ENCODE data around the gene KHSRP.
A peak's percentile ranks its signal among the peaks of the same experiment; 100 is the strongest.
"Not testable (repeated sequence)": the region's sequence is repeated elsewhere in the genome, so short reads cannot be mapped to it uniquely, and the experiment has no call there.

Gene KHSRP

GRCh38 chr19:6417713-6418561, 6.7 kb downstream of the KHSRP start:
- DNase-seq (ENCODE audit: low read depth): no peak

GRCh38 chr19:6416658-6417405, 7.8 kb downstream of the KHSRP start:
- DNase-seq (ENCODE audit: low read depth): no peak

DNA sequence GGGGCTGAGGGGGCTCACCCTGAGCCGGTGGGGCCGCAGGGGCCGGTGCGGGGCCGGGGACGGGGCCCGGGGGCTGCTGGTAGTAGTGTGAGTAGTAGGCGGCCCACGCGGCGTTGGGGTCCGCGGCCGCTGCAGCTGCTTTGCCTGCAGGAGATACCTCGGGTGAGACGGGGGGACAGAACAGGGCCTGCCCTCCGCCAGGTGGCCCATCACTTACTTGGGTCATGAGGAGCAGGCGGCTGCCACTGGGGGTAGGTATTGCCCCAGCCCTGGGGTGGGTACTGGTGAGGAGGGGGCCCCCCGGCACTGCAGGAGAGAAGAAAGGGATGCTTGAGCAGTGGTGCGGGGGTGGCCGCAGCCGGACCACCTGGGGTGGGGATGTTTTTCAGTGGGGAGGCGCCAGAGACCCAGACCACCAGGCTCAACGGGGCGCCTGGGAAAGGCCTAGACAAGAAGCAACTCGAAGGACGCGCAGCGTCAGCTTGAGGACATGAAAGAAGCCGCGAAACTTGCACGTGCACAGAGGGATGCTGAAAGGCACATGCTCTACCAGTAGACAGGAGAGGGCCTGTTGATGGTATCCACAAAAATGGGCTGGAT, 8.9 kb downstream of the KHSRP start:
- no peak for DNase-seq (ENCODE audit: low read depth)

DNA sequence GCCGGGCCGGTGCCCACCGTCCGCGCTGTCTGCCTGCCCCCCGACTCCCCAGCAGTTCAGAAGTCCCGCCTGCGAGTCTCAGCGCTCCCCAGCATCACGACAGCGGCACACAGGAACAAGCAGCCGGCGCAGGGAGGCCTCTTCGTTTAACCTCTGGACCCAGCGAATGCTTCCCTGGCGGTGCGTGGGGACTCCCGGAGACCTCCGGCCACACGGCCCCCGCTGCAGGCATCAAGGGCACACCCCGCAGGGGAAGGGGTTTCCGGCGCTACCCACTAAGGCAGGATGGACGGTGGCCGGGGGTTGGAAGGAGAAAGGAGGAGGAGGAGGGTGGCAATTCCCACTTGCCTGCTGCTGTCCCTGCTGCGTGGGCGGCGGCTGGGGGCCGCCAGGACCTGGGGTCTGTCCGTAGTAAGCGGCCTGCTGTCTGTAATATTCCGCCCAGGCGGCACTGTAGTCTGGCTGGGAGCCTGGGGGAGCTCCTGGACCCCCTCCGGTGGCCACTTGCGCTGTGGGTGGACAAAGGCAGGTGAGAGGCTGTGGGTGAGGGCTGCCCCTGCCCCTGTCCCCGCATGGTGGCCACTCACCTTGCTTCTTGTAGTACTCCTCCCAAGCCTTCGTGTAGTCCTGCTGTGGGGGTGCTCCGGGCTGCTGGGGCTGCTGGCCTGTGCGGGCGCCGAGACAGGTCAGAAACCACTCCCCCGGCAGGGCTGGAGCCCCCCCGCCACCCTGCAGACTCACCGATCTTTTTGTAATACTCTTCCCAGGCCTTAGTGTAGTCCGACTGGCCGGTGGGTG, 9.6 kb downstream of the KHSRP start:
- no peak for DNase-seq (ENCODE audit: low read depth)

DNA sequence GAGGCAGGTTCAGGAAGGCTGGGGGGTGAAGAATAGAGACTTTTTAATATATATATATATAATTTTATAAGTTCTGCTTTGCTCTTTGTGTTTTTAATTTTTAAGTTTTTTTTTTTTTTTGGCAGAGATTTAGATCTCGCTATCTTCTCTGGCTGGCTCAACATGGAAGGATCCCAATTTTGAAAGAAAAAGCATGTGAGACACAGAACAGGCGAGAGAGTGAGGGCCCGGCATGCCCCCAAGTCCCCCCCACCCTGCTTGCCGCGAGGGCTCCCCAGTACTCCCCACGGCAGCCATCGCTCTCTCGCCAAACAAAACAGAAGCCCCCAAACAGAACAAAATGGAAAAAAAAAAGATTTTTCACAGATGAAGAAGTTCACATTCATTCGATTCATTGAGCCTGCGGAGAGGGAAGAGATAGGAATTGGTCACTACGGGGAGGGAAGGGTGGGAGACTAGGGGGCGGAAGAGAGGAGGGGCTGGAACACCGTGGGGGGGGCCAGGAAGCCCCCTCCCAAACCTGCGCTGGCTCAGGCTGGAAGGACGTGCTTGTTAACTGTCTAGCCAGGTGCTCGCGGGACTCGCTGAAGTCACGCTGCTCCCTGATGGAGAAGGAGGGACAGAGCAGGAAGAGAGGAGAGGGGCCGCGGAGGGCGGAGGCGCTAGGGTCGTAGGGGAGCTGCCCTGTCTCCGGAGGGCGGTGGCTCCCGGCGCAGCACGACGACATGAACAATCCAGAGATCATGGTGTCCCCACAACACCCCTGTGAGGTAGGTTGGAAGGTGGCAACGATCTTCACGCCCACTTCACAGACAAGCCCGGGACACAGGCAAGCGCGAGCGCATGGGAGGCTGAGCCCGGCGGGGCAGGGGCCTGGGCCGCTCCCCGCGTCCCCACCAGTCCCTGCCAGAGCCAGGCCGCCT, 10.6 kb downstream of the KHSRP start:
- DNase-seq (ENCODE audit: low read depth): no peak

DNA sequence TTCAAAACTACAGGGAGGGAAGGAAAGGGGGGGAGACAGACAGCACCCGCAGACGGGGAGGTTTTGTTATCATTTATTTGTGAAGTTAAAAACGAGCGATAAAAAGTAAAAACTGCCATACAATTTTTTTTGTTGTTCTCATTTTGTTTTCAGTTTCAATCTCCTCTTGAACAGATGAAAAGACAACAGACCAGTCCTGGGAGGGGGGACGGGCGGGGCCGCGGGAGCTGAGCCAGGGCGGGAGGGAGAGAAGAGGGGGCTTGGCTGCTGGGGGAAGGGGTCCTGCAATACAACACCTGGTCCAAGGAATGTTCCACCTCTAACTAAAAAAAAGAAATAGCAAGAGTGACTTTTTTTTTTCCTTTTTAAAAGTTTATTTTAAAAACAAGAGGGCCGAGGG, 11.3 kb downstream of the KHSRP start:
- DNase-seq (ENCODE audit: low read depth): no peak

DNA sequence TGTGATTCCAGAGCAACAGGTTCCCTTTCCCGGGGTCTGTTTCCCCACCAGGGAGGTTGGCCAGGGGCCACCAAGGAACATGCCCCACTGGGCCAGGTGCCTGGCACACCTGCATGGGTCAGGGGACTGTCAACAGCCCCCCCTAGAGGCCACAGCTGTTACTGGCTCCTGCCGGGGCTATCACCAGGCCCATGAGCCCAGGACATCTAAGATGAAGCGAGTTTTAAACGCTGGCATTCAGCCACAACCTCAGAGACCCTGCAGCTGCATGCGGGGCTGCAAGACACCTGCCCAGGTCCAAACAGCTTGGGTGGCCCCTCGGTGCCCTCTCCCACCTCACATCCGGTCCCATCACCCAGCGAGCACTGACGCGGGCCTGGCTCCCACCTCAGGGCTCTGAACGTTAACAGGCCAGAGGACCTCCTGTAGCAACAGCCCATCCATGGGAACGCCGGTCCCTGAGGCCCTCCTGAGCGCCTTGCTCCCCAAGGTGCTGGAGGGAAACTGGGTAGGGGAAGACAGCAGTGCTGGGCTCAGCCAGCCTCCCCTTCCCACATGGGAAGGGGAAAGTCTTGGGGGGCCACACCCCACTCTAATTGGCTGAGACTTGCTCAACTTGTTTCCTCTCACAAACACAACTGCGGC, 12.0 kb downstream of the KHSRP start:
- DNase-seq (ENCODE audit: low read depth): no peak

DNA sequence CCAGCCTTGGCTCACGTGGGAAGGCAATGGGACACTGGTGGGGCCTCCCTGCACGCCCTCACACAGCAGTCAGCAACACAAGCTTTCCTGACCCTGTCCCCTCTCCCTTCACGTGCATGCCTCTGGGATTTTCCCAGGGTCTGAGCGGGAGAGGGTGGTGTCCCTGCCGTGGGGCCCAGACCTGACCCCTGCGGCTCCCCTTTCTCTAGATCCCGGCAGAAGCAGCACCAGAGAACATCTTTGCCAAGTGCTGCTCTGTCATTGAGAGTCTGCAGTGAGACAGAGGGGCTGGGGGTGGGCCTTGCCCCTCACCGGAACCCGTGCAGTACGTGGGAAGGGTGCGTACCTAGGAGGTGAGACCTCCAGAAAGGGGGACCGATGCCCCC, 12.6 kb downstream of the KHSRP start:
- no peak for DNase-seq (ENCODE audit: low read depth)

- DNase-seq (ENCODE audit: low read depth): no peak
These were observed 15.3 kb downstream of the KHSRP start for GRCh38 chr19:6409346-6409745.

DNA sequence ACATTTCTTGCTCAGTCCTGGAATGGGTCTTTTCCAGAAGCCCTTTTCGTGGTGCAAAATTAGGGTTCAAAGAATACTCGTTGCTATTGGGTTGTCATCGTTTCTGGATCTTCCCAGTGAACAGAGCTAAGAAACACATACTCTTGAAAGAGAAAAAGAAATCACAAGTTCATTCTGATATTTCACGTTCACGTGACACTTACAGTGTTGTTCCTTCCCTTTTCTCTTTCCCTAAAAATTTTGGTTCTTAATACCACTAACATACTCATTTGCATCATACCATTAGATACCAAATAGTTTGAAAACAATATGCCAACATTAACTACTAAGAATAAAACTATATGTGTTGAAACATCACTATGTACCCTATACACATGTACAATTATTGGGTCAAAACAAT, 18.2 kb downstream of the KHSRP start:
- DNase-seq (ENCODE audit: low read depth): no peak

DNA sequence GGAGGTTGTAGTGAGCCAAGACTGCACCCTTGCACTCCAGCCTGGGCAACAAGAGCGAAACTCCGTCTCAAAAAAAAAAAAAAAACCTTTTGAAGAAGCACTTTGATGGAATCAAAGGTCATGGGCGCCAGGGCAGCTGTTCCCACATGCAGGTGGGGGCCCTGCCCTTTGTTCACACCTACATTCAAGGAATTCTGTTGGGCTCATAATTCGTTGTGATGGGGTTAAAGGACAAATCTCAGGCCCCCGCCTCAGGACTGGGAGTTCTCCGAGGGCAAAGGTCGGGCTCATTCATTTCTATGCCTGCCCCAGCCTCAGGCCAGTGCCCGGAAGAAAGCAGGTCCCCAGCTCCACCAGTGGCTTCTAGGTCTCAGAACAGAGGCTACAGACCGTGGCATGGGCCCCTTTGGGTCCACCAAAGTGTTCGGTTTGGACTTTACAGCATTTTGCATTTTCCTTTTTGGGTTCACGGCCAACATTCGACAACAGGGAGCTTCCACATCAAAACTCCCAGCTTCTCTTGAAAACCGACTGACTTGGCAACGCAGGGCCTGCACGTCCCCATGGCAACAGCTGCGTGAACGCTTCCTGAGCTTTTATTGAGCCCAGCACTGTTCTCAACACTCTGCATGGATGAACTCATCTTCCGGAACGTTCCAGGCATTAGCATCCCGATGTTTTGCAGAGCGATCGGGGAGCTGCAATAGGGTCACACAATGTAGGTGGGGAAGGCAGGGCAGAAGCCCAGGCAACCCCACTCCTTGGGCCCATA, 21.6 kb downstream of the KHSRP start:
- no peak for DNase-seq (ENCODE audit: low read depth)

- DNase-seq (ENCODE audit: low read depth): no peak
These were observed 22.6 kb downstream of the KHSRP start for GRCh38 chr19:6402058-6402457.

GRCh38 chr19:6400062-6400944, 24.3 kb downstream of the KHSRP start:
- not testable (repeated sequence) for DNase-seq (ENCODE audit: low read depth)

- DNase-seq (ENCODE audit: low read depth): no peak
These were observed 28.3 kb downstream of the KHSRP start for GRCh38 chr19:6396305-6396704.

GRCh38 chr19:6394831-6395230, 29.8 kb downstream of the KHSRP start:
- no peak for DNase-seq (ENCODE audit: low read depth)

DNA sequence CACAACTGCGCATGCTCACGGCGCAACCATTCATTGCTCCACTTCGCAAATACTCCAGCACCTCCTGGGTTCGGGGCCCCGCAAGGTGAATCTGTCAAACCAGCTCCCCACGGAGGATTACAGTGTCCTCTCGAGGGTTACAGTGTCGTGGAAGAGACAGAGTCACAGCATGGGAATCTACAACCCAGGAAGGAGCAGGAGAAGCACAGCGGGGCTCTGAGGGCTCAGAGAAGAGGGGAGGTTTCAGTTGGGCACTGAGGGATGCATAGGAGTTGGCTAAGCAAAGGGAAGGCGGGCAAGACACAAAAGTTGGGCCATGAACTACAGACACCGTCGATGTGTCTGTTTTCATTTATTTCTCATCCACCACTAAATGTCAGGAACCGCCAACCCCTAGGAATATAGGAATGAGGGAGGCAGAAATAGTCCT, 30.6 kb downstream of the KHSRP start:
- DNase-seq (ENCODE audit: low read depth): no peak

DNA sequence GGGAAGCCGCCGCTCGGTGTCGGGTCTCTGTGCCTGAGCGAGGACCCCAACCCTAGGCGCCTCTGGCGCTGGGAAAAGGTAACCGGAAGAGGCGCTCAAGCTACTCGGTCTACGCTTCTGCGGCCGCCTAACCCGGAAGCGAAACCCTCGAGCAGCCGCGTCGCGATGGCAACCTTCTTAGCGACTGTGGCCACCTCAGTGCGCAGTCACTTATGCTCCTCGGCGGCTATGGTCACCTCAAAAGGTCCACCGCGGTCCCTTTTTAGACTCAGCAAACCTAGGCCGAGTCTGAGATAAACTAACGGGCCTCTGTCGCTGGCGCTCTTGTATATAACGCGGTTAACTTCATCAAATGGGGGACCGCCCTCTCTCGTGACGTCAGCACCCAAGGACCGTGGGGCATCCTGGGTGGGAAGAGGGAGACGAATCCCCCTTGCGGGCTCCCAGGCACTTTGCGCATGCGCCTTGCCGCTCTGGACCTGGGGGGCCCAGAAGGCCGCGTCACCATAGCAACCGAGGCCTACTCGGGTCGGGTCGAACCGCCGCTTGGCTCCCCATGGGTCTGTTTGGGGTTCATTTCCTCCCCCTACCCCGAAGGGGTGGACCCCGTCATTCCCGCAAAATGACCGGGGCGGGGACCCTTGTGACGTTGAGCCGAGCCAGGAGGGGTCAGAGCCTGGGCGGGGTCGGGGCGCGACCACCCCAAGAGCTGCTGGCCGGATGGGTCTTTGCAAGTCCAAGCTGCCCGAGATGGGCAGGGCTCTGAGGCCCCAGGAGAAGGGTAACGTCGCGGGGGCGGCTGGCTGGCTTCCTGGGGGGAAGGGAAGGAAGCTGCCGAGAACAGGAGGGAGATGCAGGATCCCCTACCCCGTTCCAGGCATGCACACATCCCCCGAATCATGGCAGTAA, 31.3 kb downstream of the KHSRP start, which contains the start of gene GTF2F1:
GTF2F1 (minus strand) TSS at position 91 of the 909 bp plus-strand sequence. CDS start 169 bp downstream, outside the sequence.
- DNase-seq (ENCODE audit: low read depth): peak; percentile 78
